SHP77 (cell line): ENCODE results near the gene CYP1A2.
A peak's percentile ranks its signal among the peaks of the same experiment; 100 is the strongest.

Experiments used
- DNase-seq, 2 experiments: peaks; one replicate each; lab custom pipeline; 2025; lab: John Stamatoyannopoulos, UW

CYP1A2 gene

DNA sequence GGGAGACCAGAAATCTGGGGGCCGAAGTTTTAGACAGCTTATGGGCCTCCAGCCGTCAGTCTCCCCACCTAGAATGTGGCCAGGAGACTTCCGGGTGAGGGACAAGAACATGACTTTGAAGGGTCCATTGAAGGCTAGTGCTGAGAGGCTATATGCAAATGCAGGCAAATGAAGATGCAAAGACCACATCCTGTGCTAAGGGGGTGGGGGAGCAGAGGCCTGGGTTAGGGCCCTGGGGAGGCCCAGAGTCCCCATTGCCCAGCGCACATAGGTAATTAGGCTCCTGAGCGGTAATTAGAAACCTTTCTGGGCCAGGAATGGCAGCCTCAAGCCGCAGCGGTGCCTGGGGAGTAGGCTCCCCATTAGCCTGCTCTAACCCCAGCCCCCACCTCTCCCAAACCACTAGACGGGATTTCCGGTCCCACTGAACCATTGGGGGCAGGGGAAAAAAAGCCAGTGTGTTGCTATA is 40.1 kb downstream of the CYP1A2 start:
- DNase-seq = no peak

DNA sequence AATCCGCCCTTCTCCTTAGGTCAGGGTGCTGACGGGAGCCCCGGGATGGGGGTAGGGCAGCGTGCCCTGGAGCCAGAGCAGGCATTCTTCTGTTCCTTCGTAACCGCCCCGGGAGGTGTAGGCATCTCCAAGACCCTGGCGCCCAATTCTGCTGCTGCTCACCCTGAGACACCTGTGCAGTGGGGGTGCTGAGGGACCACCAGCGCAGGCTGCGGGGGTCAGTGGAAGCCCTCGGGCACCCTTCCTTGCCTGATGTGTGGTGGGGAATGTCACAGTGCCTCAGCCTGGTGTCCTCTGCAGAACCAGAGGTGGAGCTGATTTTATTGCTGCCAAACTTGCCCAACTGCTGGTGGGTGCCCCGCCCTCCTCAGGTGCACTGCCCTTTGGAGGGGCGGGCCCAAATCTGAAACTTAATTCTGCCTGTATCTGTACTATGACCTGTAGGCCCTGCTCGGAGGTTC is 40.6 kb downstream of the CYP1A2 start:
- no peak for DNase-seq

DNA sequence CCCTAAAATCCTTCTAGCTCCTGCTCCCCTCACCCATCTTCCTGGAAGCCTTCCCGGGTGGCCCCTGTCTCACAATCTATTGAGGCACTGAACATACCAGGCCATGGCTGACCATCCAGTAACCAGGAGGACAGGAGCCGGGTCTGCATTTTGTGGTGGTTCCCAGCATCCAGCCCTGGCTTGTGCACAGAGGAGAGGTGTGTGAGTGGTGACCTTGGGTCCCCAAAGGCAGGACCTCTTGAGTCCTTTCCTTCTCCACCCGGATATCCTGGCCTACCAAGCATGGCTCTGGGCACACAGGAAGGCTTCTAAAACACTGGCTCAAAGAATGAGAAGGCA is 41.1 kb downstream of the CYP1A2 start:
- DNase-seq = no peak

DNA sequence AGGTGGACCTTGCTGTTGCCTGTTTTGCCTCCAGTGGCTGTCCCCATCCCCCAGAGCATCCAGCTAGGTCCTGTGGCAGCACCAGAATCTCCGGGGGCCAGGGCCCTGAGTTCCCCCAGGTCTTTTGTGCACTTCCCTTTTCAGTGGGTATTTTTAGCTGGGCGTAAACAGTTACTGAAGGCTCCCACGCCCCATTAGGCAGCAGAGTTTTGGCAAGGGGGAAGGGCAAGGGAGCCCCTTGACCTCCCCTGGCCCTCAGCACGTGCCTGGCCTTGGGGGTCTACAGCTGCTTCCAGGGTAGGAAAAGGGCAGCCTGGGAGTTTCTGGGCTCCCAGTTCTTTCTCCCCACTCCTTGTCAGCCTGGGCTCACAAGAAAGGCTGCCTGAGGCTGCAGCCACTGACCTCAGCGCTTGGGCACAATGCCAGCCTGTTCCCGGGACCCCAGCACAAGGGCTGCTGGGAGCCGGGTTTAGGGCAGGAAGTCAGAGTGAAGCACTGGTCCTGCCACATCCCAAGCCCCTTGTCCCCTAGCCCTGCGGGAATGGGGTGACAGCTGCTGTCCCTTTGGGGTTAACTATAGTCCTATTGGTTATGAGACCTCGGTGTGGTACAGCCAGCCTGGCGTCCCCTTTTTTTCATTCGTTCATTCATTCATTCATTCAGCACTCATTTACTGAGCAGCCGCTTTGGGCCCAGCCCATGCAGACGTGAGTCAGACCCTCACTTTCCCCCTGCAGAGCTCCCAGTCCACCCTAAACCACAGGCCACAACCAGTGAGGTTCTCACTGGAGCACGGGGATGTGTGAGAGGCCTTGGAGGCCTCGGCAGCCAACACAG is 41.7 kb downstream of the CYP1A2 start:
- DNase-seq = peak in 1 of 2 experiments; percentile 19

DNA sequence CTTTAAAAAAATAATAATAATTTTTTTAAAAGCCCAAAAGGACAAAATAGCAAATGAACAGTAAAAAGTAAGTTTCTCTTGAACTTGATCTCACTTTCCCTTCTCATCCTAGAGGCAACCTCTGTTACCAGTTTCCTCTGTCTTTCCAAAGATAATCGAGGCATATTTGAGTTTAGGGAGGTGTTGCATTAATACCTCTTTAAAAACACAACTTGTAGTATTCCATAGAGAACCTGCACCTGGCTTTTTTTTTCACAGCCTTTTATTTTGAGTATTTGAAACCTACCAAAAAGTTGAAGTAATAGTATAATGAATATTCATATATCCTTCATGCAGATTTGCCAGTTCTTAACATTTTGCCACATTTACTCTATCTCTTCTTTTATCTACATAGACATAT is 42.4 kb downstream of the CYP1A2 start:
- DNase-seq = no peak

DNA sequence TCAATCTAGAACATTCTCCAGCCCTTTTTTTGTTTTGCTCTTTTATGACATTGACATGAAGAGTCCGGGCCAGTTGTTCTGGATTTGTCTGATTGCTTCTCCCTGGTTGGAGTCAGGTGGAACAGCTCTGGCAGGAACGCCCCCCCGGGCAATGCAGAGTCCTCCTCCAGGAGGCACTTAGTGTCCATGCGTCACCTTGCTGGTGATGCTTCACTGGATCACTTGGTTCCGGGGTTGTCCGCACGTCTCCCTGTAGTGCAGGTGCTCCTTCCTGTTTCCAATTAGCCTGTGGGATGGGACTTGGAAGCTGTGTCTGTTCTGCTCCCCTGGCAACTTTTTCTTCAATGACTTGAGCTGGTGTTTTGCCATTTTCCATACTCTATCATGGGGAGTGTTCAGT is 43.0 kb downstream of the CYP1A2 start:
- DNase-seq = no peak

DNA sequence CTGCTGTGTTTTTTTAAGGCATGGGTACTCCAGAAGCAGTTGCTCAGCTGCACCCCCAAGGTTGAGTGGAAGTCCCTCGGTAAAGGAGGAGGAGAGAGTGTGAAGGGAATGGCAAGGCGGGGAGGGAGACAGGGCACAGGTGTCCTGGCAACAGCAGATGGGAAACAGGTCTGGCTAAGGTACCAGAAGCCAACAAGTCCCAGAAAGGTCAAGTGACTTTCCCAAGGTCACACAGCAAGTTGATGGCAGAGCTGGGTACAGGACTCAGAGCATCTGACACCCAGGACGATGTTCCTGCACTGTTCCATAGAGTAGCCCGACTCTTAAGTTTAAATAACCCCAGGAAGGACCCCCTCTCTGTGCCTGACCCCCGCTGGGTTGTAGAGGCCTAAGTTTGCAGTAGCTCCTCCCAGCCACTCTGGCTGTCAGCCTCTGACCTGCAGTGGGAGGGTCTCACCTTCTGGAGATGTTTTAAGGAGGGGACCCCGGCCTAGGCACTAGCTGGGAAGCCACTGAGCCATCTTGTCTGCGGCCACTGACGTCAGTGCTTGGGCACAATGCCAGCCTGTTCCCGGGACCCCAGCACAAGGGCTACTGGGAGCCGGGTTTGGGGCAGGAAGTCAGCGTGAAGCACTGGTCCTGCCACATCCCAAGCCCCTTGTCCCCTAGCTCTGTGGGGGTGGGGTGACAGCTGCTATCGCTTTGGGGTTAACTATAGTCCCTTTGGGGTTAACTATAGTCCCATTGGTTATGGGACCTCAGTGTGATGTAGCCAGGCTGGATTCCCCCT is 43.8 kb downstream of the CYP1A2 start:
- no peak for DNase-seq

DNA sequence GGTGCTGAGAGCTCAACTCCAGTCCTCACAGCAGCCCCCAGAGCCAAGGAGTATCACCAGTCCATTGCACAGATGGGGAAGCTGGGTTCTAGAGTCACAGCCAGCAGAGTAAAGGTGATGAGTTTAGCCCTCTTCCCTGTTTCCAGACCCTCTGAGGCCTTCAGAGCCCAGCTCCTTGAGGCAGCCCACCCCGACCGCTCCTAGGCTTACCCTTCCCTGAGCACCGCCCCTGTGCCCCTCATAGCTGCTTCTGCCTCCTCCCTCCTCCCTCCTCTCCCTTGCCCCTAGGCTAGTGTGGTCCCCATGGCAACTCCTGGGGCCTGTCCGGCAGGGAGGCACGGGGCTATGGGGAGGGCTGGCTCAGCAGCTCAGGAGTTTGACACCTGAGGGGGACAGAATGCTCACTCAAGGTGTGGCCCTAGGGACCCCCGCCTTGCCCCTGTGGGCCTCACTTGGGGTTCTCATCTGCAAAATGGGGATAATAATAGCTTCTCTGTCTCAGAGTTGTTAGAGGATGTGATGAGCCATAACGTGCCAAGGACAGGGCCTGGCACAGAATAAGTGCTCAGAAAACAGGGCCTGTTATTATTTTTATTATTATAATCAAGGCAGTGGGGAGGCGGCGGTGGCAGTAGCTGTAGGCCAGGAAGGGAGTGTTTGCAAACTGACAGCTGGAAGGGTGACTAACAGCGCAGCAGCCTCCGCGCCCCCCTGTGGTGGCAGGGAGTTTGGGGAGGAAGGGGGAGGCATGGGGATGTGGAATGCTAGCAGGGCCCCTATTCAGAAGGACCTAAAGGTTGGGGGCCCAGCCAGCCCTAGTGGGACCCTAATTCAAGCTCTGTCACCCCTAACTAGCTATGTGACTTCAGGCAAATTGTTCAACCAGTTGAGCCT is 44.7 kb downstream of the CYP1A2 start:
- DNase-seq = no peak

DNA sequence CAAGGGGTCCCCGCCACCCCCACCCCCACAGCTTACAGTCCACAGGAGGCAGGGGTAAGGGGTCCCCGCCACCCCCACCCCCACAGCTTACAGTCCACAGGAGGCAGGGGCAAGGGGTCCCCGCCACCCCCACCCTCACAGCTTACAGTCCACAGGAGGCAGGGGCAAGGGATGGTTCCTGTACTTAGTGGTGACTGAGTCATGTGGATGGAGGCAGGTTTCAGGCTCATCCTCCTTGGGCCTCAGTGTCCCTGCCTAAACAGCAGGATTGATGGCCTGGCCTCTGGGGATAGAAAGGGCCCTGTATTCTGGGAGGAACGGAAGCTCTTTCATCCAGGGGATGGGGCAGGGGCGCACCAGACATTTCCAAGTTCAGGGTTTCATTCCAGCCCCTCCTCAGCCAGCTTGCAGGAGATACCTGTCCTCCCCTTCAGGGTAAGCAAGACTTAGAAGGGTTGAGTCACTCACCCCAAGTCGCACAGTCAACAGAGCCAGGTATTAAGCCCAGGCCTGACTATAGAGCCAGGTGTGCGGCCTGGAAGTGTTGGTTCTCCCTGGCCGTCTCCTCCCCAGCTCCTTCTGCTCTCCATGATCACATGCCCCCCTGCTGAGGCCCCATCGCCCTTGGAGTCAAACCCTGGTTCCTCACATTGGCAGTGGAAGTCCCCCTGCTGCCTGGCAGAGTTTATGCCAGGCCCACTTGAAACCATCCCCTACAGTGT is 45.8 kb downstream of the CYP1A2 start:
- DNase-seq = no peak

DNA sequence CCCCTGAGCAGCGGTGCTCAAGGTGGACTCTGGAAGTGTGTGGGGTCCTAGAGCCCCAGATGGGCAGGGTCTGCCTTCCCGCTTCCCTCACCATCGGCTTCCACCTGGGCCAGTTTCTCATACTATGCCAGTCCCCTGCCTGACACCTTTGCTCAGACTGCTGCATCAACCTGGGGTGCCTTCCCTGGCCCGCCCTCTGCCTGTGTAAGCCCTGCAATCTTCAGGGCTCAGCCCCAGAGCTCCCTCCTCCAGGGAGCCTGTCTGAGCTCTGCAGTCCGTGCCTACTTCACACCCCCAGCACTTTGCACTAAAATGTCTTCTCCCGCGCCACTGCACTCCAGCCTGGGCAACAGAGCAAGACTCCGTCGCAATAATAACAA is 46.3 kb downstream of the CYP1A2 start:
- DNase-seq = no peak

DNA sequence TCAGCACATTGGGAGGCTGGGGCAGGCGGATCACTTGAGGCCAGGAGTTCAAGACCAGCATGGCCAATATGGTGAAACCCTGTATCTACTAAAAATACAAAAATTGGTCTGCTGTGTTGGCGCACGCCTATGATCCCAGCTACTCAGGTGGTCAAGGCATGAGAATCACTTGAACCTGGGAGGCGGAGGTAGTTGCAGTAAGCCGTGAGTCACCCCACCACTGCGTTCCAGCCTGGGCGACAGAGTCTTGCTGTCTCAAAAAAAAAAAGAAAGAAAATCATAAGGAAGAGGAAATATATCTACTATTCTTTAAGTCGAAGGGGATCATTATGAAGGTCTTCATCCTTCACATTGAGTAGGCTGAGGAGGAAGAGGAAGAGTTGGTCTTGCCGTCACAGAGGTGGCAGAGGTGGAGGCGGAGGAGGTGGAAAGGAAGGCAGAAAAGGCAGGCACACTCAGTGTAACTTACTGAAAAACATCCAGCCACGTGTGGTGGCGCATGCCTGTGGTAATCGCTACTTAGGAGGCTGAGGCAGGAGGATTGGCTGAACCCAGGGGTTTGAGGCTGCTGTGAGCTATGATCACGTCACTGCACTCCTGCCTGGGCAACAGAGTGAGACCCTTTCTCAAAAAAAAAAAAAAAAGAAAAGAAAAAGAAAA is 47.5 kb downstream of the CYP1A2 start:
- no peak for DNase-seq

DNA sequence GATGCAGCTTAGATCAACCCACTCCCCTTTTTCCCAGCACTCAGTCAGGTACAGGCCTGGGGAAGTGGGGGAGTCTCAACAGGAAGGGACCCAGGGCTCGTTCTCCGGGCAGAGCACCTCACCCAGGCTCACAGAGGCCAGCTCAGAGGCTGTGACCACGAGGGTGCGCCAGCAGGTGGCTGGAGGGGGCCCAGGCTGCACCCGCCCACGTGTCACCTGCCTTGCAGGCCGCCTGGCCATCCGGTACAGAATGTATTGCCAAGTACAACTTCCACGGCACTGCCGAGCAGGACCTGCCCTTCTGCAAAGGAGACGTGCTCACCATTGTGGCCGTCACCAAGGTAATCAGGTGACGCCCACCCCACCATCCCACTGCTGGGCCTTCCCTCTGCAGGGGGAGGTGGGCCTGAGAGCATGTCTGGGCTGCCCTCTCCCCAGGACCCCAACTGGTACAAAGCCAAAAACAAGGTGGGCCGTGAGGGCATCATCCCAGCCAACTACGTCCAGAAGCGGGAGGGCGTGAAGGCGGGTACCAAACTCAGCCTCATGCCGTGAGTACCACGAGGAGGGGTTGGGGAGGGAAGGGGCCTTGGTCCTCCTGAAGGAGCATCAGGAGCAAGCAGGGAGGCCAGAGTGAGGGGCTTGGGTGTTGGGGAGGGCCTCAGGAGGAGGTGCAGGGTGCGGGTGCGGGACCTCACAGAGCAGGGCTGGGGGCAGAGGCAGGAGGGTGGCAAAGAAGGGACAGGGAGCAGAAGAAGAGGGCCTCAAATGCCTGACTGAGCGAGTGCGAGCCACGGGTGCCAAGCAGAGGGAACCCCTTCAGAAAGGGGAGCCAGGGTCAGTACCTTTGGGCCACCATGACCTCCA is 50.0 kb downstream of the CYP1A2 start:
- no peak for DNase-seq

DNA sequence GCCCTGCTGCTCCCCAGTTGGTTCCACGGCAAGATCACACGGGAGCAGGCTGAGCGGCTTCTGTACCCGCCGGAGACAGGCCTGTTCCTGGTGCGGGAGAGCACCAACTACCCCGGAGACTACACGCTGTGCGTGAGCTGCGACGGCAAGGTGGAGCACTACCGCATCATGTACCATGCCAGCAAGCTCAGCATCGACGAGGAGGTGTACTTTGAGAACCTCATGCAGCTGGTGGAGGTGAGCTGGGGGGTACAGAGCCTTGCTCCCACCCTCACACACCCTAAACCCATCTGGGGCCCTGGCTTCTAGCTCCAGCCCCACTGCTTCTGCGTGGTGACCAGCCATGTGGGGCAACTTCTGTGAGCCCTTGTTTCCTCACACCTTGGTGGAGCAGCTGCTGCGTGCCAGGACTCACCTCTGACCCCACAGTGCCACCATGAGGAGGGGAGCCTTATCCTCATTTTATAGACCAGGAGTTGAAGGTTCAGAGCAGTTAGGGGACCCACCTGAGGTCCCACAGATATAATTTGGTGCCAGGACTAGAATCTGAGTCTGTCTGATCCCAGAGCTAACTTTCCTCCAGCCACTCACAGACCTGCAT is 50.7 kb downstream of the CYP1A2 start:
- DNase-seq = no peak

DNA sequence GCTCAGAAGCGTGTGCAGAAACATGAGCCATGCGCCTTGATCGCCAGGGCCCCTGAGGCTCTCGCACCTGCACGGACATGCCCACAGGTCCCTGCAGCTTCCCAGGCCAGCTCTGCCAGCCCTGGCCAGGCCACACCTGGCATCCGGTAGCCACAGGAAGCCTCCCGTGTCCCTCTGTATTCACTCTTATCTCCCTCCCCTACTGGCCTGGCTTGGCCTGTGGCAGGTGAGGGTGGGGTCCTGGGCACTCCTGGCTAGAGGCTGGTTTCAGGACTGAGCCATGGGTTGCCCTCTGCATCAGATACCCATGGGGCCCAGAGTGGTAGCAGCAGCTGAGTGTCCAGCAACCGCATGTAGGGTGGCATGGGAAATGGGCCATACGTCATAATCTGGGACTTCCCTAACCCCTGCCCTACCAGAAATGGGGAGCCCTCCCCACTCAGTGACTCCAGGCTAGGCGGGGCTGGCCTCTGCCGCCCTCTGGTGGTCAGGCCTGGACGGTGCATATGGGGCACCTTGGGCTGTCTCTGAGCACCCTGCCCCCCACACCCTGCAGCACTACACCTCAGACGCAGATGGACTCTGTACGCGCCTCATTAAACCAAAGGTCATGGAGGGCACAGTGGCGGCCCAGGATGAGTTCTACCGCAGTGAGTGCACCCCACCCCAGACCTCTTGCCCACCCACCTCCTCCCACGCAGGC is 51.4 kb downstream of the CYP1A2 start:
- DNase-seq = no peak

DNA sequence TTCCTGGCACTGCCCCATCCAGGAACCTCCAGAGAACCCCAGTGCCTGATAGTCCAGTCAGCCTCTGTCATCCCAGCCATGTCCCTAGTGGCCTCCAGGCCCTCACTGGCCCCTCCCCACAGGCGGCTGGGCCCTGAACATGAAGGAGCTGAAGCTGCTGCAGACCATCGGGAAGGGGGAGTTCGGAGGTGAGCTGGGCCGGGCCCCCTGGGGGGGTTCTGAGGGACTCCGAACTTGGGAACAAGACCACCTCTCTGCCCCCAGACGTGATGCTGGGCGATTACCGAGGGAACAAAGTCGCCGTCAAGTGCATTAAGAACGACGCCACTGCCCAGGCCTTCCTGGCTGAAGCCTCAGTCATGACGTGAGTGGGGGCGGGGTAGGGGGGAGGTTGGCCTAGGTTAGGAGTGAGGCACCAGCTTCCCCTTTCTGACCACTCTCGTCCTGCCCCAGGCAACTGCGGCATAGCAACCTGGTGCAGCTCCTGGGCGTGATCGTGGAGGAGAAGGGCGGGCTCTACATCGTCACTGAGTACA is 52.0 kb downstream of the CYP1A2 start:
- no peak for DNase-seq

DNA sequence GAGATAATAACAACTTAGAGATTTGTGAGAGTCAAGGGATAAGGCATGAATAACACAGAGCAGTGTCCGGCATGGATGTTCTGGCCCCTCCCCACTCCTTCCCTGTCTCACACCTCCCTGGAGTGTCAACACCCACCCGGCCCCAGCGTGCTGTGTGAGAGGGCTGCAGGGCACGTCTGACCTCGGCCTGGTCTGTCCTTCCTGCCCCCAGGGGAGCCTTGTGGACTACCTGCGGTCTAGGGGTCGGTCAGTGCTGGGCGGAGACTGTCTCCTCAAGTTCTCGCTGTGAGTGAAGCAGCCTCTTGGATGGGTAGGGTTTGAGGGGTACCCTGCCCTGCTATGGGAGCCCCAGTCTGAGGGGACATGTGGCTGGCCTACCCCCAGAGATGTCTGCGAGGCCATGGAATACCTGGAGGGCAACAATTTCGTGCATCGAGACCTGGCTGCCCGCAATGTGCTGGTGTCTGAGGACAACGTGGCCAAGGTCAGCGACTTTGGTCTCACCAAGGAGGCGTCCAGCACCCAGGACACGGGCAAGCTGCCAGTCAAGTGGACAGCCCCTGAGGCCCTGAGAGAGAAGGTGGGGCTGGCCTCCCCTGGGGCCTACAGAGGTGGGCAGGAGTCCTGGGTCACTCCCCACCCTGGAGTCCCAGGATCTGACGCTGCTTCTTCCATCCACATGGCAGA is 52.8 kb downstream of the CYP1A2 start:
- DNase-seq = no peak

DNA sequence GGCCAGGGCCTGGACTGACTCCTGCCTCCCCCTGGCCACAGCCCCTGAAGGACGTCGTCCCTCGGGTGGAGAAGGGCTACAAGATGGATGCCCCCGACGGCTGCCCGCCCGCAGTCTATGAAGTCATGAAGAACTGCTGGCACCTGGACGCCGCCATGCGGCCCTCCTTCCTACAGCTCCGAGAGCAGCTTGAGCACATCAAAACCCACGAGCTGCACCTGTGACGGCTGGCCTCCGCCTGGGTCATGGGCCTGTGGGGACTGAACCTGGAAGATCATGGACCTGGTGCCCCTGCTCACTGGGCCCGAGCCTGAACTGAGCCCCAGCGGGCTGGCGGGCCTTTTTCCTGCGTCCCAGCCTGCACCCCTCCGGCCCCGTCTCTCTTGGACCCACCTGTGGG is 53.6 kb downstream of the CYP1A2 start:
- DNase-seq = no peak

DNA sequence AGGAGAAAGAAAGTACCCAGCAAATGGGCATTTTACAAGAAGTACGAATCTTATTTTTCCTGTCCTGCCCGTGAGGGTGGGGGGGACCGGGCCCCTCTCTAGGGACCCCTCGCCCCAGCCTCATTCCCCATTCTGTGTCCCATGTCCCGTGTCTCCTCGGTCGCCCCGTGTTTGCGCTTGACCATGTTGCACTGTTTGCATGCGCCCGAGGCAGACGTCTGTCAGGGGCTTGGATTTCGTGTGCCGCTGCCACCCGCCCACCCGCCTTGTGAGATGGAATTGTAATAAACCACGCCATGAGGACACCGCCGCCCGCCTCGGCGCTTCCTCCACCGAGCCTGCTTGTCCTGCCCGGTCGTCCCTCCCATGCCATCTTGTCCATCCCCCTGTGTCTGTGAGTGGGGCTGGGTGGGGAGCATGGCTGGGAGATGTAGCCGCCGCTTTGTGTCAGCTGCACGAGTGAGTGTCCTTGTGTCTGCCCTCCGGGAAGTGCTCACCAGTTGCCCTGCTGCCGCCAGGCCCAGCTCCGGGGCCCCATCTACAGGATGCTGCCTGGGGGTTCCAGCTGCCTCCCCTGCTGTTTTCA is 54.3 kb downstream of the CYP1A2 start:
- DNase-seq = no peak
